ENCODE measurements around the gene SHE. TPM values are rescaled to one million over a fixed set of nuclear protein-coding genes. Genes with fewer than 3 reads are reported as not detected.

SHE gene
- total RNA-seq, 3 donors from 2014 or later (not counting 1 experiment from before 2014, with no cell fraction given) = 0.10 to 0.14 TPM; not detected in 1

DNA sequence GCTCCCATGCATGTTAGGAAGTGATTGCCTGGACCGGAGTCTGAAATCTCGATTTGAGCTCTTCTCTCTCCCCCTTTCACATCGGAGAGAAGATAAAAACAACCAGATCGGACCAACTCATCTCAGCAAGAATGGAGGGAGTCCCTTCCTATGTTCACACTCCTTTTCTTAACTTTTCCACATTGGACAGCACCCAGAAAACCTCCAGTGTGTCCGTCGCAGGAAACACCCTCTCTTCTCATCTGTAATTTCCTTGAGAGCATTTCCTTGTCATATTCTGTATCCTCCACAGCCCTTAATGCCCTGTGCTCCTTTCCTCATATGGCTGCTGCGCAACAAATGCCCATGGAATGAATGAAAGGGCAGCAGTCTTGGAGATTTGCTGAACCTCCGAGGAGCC lies 1.7 kb downstream of the SHE start:
- Mint-ChIP-seq H3K4me3 (peak overlapping the region; percentile 43), H3K9me3 (no peaks in the 10 kb centered on the region), H3K27ac (no peak overlapping the region), H3K36me3 (no peaks in the 10 kb centered on the region), H3K4me1 (peaks cover 15 to 23% of the 10 kb centered on the region in 2 donors), H3K27me3 (ENCODE audit: low read depth in 2 of 2) (peaks cover 35 to 46% of the 10 kb centered on the region in 2 donors)
- Histone ChIP-seq H3K27me3 (ENCODE audit: control insufficient read depth, insufficient read depth, low read length) (peaks cover 26% of the 10 kb centered on the region), H3K9me3 (ENCODE audit: control insufficient read depth, insufficient read depth, low read length) (no peaks in the 10 kb centered on the region), H3K4me3 (ENCODE audit: low read length) (no peak overlapping the region), H3K4me1 (ENCODE audit: control insufficient read depth, insufficient read depth, low read length) (peaks cover 15% of the 10 kb centered on the region), H3K27ac (ENCODE audit: low read length) (no peak overlapping the region), H3K36me3 (ENCODE audit: control insufficient read depth, insufficient read depth, low read length) (no peaks in the 10 kb centered on the region)
- intact Hi-C loops (cut with micrococcal nuclease) = no loop called here
- WGBS (ENCODE audit: insufficient coverage) = 92% methylated on average over 8 of the region's 8 CpGs
- TF ChIP-seq, protein P1, sequence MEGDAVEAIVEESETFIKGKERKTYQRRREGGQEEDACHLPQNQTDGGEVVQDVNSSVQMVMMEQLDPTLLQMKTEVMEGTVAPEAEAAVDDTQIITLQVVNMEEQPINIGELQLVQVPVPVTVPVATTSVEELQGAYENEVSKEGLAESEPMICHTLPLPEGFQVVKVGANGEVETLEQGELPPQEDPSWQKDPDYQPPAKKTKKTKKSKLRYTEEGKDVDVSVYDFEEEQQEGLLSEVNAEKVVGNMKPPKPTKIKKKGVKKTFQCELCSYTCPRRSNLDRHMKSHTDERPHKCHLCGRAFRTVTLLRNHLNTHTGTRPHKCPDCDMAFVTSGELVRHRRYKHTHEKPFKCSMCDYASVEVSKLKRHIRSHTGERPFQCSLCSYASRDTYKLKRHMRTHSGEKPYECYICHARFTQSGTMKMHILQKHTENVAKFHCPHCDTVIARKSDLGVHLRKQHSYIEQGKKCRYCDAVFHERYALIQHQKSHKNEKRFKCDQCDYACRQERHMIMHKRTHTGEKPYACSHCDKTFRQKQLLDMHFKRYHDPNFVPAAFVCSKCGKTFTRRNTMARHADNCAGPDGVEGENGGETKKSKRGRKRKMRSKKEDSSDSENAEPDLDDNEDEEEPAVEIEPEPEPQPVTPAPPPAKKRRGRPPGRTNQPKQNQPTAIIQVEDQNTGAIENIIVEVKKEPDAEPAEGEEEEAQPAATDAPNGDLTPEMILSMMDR (IDR thresholded peaks at IDR 0.05) = no peak
- ATAC-seq = no peak
- no peak for DNase-seq

- H3K4me3 ChIP-seq (ENCODE audit: low read length) = no peak overlapping the region
- intact Hi-C loops (cut with micrococcal nuclease) = no loop called here
- ATAC-seq (no peak), DNase-seq (no peak)
- H3K36me3 ChIP-seq (ENCODE audit: control insufficient read depth, insufficient read depth, low read length) = no peaks in the 10 kb centered on the region
- no peak overlapping the region for H3K27ac ChIP-seq (ENCODE audit: low read length)
- Mint-ChIP-seq H3K4me3 (no peak overlapping the region), H3K36me3 (no peaks in the 10 kb centered on the region), H3K27me3 (ENCODE audit: low read depth in 2 of 2) (peaks cover 31 to 38% of the 10 kb centered on the region in 2 donors), H3K9me3 (no peaks in the 10 kb centered on the region), H3K4me1 (peaks cover 15 to 25% of the 10 kb centered on the region in 2 donors), H3K27ac (no peak overlapping the region)
- no peaks in the 10 kb centered on the region for H3K9me3 ChIP-seq (ENCODE audit: control insufficient read depth, insufficient read depth, low read length)
- H3K4me1 ChIP-seq (ENCODE audit: control insufficient read depth, insufficient read depth, low read length) = peaks cover 19% of the 10 kb centered on the region
- TF ChIP-seq, protein P1 (IDR thresholded peaks at IDR 0.05) = no peak
- 100% methylated on average over 1 of the region's 1 CpG for WGBS (ENCODE audit: insufficient coverage)
- H3K27me3 ChIP-seq (ENCODE audit: control insufficient read depth, insufficient read depth, low read length) = peaks cover 26% of the 10 kb centered on the region
Observed at GRCh38 chr1:154499446-154499845, 2.8 kb downstream of the SHE start.

GRCh38 chr1:154497026-154497806 lies 5.0 kb downstream of the SHE start:
- intact Hi-C loops (cut with micrococcal nuclease) = no loop called here
- H3K4me1 Mint-ChIP-seq = peaks cover 35 to 44% of the 10 kb centered on the region in 2 donors
- Histone ChIP-seq H3K4me3 (ENCODE audit: low read length) (no peak overlapping the region), H3K36me3 (ENCODE audit: control insufficient read depth, insufficient read depth, low read length) (no peaks in the 10 kb centered on the region), H3K27ac (ENCODE audit: low read length) (no peak overlapping the region), H3K27me3 (ENCODE audit: control insufficient read depth, insufficient read depth, low read length) (peaks cover 12% of the 10 kb centered on the region), H3K9me3 (ENCODE audit: control insufficient read depth, insufficient read depth, low read length) (no peaks in the 10 kb centered on the region), H3K4me1 (ENCODE audit: control insufficient read depth, insufficient read depth, low read length) (peaks cover 37% of the 10 kb centered on the region)
- 29% methylated on average over 5 of the region's 5 CpGs for WGBS (ENCODE audit: insufficient coverage)
- H3K36me3 Mint-ChIP-seq = no peaks in the 10 kb centered on the region
- TF ChIP-seq, protein P1 (IDR thresholded peaks at IDR 0.05) = no peak
- ATAC-seq (no peak), DNase-seq (peak in 1 of 2 donors; percentile 36)
- H3K27me3 Mint-ChIP-seq (ENCODE audit: low read depth in 2 of 2) = peaks cover 20 to 27% of the 10 kb centered on the region in 2 donors
- no peak overlapping the region for H3K27ac Mint-ChIP-seq
- H3K4me3 Mint-ChIP-seq = no peak overlapping the region
- no peaks in the 10 kb centered on the region for H3K9me3 Mint-ChIP-seq

Data from natural killer cell (primary cell).